HepG2 (cell line): ENCODE measurements around the gene SNX24. TPM values are rescaled to one million over a fixed set of nuclear protein-coding genes. Genes with fewer than 3 reads are reported as not detected.

Source experiments
- ATAC-seq: fragments of 200-7000 bp; cut with Tn5 transposase; 3 replicates; pipeline ENCODE4 v1.9.1; 2020; ENCODE audit warnings: mild to moderate bottlenecking, moderate library complexity
- BruUV-seq: library from RNA; stranded (reverse); fragments of 400-500 nt; replicated peaks from 2 replicates; lab custom pipeline; 2021; lab: Mats Ljungman, UMichigan
- CTCF ChIA-PET: fragments of 300-600 bp; formaldehyde crosslinking; extraction: SDS; loops from one replicate; lab custom pipeline; 2021; ENCODE audit warnings: low total read pairs, inconsistent platforms, low intra/inter-chr PET ratio; lab: Yijun Ruan, JAX
- POLR2A ChIA-PET: fragments of 350-600 bp; sonication (Branson Sonifier 250); formaldehyde crosslinking; loops from one replicate; lab custom pipeline; 2020; ENCODE audit warnings: antibody characterized with exemption, inconsistent platforms; lab: Yijun Ruan, JAX
- DNase-seq: peaks from one replicate; pipeline ENCODE4 v3.0.0-alpha.2; 2015; ENCODE audit warnings: low spot score
- FAIRE-seq: peaks from 3 replicates; lab custom pipeline; 2011; peaks lifted over from hg19 to GRCh38; lab: Jason Lieb, UNC
- H2AFZ ChIP-seq: one replicate; pipeline ENCODE4 v1.6.1; 2011; ENCODE audit warnings: low read length, inconsistent platforms
- H3K27ac ChIP-seq: fragments of 300-600 bp; 3 replicates; pipeline ENCODE4 v1.8.0; 2011; ENCODE audit warnings: mixed run types, mild to moderate bottlenecking, mixed read lengths, low read length, inconsistent platforms; ENCODE audit not compliant: insufficient read depth; ENCODE audit errors: extremely low read length
- H3K27me3 ChIP-seq, 2 experiments: fragments of 200-600 bp in 1 of 2; 2 replicates in 1 of 2; 3 replicates in 1 of 2; pipeline versions ENCODE4 v1.6.0 to v1.8.0; 2011; ENCODE audit warnings: low read length in 2 of 2, mild to moderate bottlenecking in 2 of 2, moderate library complexity in 2 of 2, inconsistent platforms in 1 of 2; ENCODE audit not compliant: insufficient read depth in 2 of 2, control insufficient read depth in 1 of 2
- H3K36me3 ChIP-seq, 2 experiments: fragments of 200-600 bp in 1 of 2; replicated peaks in 1 of 2; 2 replicates in 1 of 2; 3 replicates in 1 of 2; pipeline versions ENCODE4 v1.5.1 to v1.8.0; 2011; ENCODE audit warnings: low read length in 2 of 2, inconsistent platforms in 1 of 2; ENCODE audit not compliant: insufficient read depth in 2 of 2, control insufficient read depth in 1 of 2
- H3K4me1 ChIP-seq: 2 replicates; pipeline ENCODE4 v1.5.1; 2012; ENCODE audit warnings: low read length, inconsistent platforms; ENCODE audit not compliant: insufficient read depth
- H3K4me2 ChIP-seq: 2 replicates; pipeline ENCODE4 v1.6.0; 2011; ENCODE audit warnings: low read depth, low read length, inconsistent platforms
- H3K4me3 ChIP-seq, 3 experiments: fragments of 200-600 bp in 1 of 3; sonication (generic), shearing (Covaris generic) in 1 of 3; replicated peaks in 1 of 3; 2 replicates each; pipeline ENCODE4 v1.5.1; 2011 to 2016; ENCODE audit warnings: low read length in 3 of 3, inconsistent platforms in 2 of 3, low read depth in 2 of 3, mild to moderate bottlenecking in 2 of 3, control low read depth in 1 of 3, mixed read lengths in 1 of 3; ENCODE audit not compliant: insufficient read depth in 1 of 3
- H3K79me2 ChIP-seq: one replicate; pipeline ENCODE4 v1.6.1; 2011; ENCODE audit warnings: low read length, inconsistent platforms; ENCODE audit not compliant: insufficient read depth
- H3K9ac ChIP-seq: 2 replicates; pipeline ENCODE4 v1.6.0; 2011; ENCODE audit warnings: mild to moderate bottlenecking, low read depth, low read length, inconsistent platforms; ENCODE audit not compliant: insufficient read depth
- H3K9me3 ChIP-seq: 2 replicates; pipeline ENCODE4 v1.5.1; 2012; ENCODE audit warnings: mild to moderate bottlenecking, low read length
- H4K20me1 ChIP-seq: 2 replicates; pipeline ENCODE4 v1.6.0; 2011; ENCODE audit warnings: inconsistent platforms, mild to moderate bottlenecking, low read length, moderate library complexity; ENCODE audit not compliant: insufficient read depth
- BCL6 ChIP-seq: IDR thresholded peaks from 2 replicates; pipeline ENCODE4 v1.6.1; 2016; ENCODE audit warnings: missing genetic modification reagents, missing compliant biosample characterization
- ETS1 ChIP-seq: sonication (generic); formaldehyde crosslinking; IDR thresholded peaks from 2 replicates; pipeline ENCODE4 v1.4.0; 2020; ENCODE audit warnings: missing genetic modification reagents
- HHEX ChIP-seq: IDR thresholded peaks from 2 replicates; pipeline ENCODE4 v1.6.1; 2016; ENCODE audit warnings: control low read depth
- NBN ChIP-seq: fragments of 450-650 bp; conservative IDR thresholded peaks from 2 replicates; pipeline ENCODE4 v1.6.1; 2017
- SMARCC2 ChIP-seq: fragments of 450-650 bp; IDR thresholded peaks from 2 replicates; pipeline ENCODE4 v1.6.1; 2017; ENCODE audit warnings: antibody characterized with exemption, mild to moderate bottlenecking
- YY1 ChIP-seq: IDR thresholded peaks from 2 replicates; pipeline ENCODE4 v1.6.1; 2011; ENCODE audit warnings: low read length, low read depth, moderate library complexity, mild to moderate bottlenecking; ENCODE audit not compliant: insufficient read depth, insufficient replicate concordance
- ZNF280D ChIP-seq: sonication (generic); formaldehyde crosslinking; IDR thresholded peaks from 2 replicates; pipeline ENCODE4 v1.5.1; 2020; ENCODE audit warnings: mild to moderate bottlenecking, missing genetic modification reagents
- ZNF292 ChIP-seq: sonication (generic); formaldehyde crosslinking; IDR thresholded peaks from 2 replicates; pipeline ENCODE4 v1.8.1; 2022; ENCODE audit warnings: mild to moderate bottlenecking, low read depth, missing genetic modification reagents, borderline replicate concordance
- ZNF484 ChIP-seq: sonication (generic); formaldehyde crosslinking; IDR thresholded peaks from 2 replicates; pipeline ENCODE4 v1.5.1; 2020; ENCODE audit warnings: mild to moderate bottlenecking, low read depth, missing genetic modification reagents, borderline replicate concordance
- ZNF577 ChIP-seq: sonication (generic); formaldehyde crosslinking; IDR thresholded peaks from 2 replicates; pipeline ENCODE4 v1.4.0; 2020; ENCODE audit warnings: mild to moderate bottlenecking, low read depth, missing genetic modification reagents, borderline replicate concordance
- WGBS: methylation state at CpG from one replicate; pipeline ENCODE4 v1.1.6; 2017; ENCODE audit warnings: low lambda C conversion rate; 5-methylcytosine and 5-hydroxymethylcytosine counted together
- in situ Hi-C: cut with HindIII; loops from 2 replicates; pipeline ENCODE4 v1.10.0; 2017; ENCODE audit warnings: low pct_unique_long_range_greater_than_20kb; ENCODE audit not compliant: extremely low pct_ligation_motif_present
- intact Hi-C: fragments of 100-400 bp; cut with micrococcal nuclease; formaldehyde crosslinking; loops from one replicate; pipeline ENCODE4 v1.10.0; 2022; ENCODE audit not compliant: unreplicated experiment
- polyA plus RNA-seq, 8 experiments: library from polyadenylated mRNA; depleted of rRNA in 3 of 8; stranded (reverse) in 7 of 8; unstranded in 1 of 8; fragments of >200 nt; fragmentation: Illumina TruSeq in 4 of 8; extraction: Trizol in 4 of 8; gene quantifications; 2 replicates each; pipeline versions ENCODE4 v1.2.1 to v1.2.3, GENCODE V29; 2011 to 2016; ENCODE audit warnings: low read depth in 4 of 8, missing spikeins in 1 of 8, mixed read lengths in 1 of 8; ENCODE audit not compliant: insufficient read depth in 1 of 8
- total RNA-seq, 5 experiments: library from RNA; depleted of rRNA; stranded (reverse); fragments of >200 nt; fragmentation: Illumina TruSeq; extraction: Trizol; gene quantifications; 2 replicates each; pipeline ENCODE4 v1.2.3, GENCODE V29; 2016; ENCODE audit warnings: low read depth in 1 of 5
- TF ChIP-seq, protein P1 (sequence below): sonication (generic); formaldehyde crosslinking; IDR thresholded peaks from 2 replicates; pipeline ENCODE4 v1.4.0; 2020; ENCODE audit warnings: mild to moderate bottlenecking, low read depth, missing genetic modification reagents

SNX24 gene
- total and polyA plus RNA-seq, 2 of the 13 experiments (the other 11 are each of a cell fraction or from before 2014, with no cell fraction given) = 7.2 to 23.7 TPM

DNA sequence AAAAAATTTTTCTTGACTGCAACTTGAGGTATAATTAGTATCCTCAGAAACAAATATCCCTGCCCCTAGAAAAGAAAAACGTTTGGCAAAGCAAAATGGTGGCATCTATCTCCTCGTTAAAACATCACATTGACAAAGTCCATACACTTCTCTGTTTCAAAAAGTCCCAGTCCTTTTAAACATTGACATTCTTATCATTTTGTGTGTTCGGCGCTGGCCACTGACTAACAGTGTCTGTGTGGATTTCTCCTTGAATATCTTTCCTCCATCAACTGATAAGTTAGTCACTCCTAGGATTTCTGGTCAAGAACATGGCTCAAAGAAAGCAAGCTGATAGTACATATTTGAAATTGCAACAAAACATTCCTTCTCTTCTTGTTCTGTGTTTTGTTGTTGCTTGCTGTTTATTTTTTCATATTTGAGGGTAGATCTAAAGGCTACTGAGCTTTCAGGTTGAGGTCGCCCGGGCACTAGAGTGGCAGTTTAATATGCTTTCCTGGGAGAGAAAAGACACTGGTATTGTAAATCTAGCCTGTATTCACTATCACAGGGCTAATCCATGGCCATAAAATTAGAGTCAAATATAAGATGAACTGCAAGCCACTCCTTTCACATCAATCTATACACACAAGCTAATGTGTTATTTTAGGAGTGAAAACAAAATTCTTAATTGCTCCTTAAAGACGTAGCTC lies 199.7 kb downstream of the SNX24 start (continued):
- TF ChIP-seq ETS1 (CRISPR knock-in tag) (no peak), BCL6 (CRISPR knock-in tag) (no peak), YY1 (no peak), ZNF280D (CRISPR knock-in tag) (no peak), ZNF292 (CRISPR knock-in tag) (no peak)
- TF ChIP-seq, protein P1, sequence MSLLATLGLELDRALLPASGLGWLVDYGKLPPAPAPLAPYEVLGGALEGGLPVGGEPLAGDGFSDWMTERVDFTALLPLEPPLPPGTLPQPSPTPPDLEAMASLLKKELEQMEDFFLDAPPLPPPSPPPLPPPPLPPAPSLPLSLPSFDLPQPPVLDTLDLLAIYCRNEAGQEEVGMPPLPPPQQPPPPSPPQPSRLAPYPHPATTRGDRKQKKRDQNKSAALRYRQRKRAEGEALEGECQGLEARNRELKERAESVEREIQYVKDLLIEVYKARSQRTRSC (CRISPR knock-in tag) = no peak
- TF ChIP-seq, all 625 proteins: peak for 0

DNA sequence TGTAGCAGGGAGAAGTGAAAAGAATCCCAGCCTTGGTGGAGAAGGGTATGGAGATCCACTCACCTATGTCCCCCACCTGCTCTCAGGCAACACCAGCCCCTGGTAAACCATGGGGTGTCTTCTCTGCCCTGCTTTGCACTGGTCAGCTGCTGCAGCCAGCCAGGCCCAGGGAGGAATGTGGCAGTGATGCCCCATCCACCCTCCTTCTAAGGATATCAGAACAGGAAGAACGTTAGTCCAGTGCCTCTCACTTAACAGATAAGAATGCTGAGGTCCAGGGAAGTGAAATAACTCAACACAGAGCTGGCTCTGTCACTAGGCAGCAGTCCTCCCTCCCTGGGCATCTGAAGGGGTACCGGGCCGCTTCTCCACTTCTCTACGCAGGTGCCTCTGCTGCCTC lies 200.8 kb downstream of the SNX24 start:
- Histone ChIP-seq H3K4me3 (no peak overlapping the region), H3K9ac (no peak overlapping the region), H3K27ac (no peak overlapping the region), H3K4me2 (no peak overlapping the region), H3K9me3 (no peaks in the 10 kb centered on the region), H3K79me2 (no peaks in the 10 kb centered on the region), H3K27me3 (no peaks in the 10 kb centered on the region), H2AFZ (no peak overlapping the region), H4K20me1 (no peaks in the 10 kb centered on the region), H3K4me1 (no peaks in the 10 kb centered on the region), H3K36me3 (no peaks in the 10 kb centered on the region)
- FAIRE-seq = no peak
- ATAC-seq = no peak
- DNase-seq = no peak
- ChIA-PET POLR2A (no interaction called here), CTCF (no interaction called here)
- TF ChIP-seq ZNF484 (CRISPR knock-in tag) = no peak
- no peak for TF ChIP-seq ZNF577 (CRISPR knock-in tag)
- no peak for TF ChIP-seq NBN
- no peak for TF ChIP-seq HHEX
- no peak for TF ChIP-seq SMARCC2
- BruUV-seq = no TSS peak
- 54% methylated on average over 2 of the region's 4 CpGs for WGBS
- intact Hi-C loops (no loop called here), in situ Hi-C loops (no loop called here)
